GM12878 (cell line): ENCODE data around the gene SHFL. TPM values are rescaled to one million over a fixed set of nuclear protein-coding genes. Genes with fewer than 3 reads are reported as not detected.

Experiments used
- CBX5 ChIP-seq: sonication (generic); IDR thresholded peaks from 2 replicates; pipeline ENCODE4 v1.6.1; 2016; ENCODE audit warnings: low read depth, moderate library complexity, mild to moderate bottlenecking, inconsistent platforms
- CEBPZ ChIP-seq: fragments of 150-350 bp; IDR thresholded peaks from 2 replicates; pipeline ENCODE4 v1.6.1; 2016; ENCODE audit warnings: low read depth, low read length
- E2F8 ChIP-seq: fragments of 450-650 bp; IDR thresholded peaks from 2 replicates; pipeline ENCODE4 v1.6.1; 2018; ENCODE audit warnings: mild to moderate bottlenecking, low read depth, moderate library complexity; ENCODE audit not compliant: partially characterized antibody
- IRF4 ChIP-seq: IDR thresholded peaks from 2 replicates; pipeline ENCODE4 v1.6.1; 2011; ENCODE audit warnings: low read depth, low read length
- MEF2A ChIP-seq: IDR thresholded peaks from 2 replicates; pipeline ENCODE4 v1.6.1; 2011; ENCODE audit warnings: low read depth, mild to moderate bottlenecking, low read length, moderate library complexity; ENCODE audit not compliant: insufficient read depth
- MLLT1 ChIP-seq: fragments of 450-650 bp; IDR thresholded peaks from 2 replicates; pipeline ENCODE4 v1.6.1; 2016; ENCODE audit warnings: mild to moderate bottlenecking
- NBN ChIP-seq: fragments of 450-650 bp; IDR thresholded peaks from 2 replicates; pipeline ENCODE4 v1.6.1; 2016
- STAT1 ChIP-seq: fragments of 450-650 bp; conservative IDR thresholded peaks from 2 replicates; pipeline ENCODE4 v1.6.1; 2014; ENCODE audit warnings: antibody characterized with exemption, mild to moderate bottlenecking
- USF2 ChIP-seq: IDR thresholded peaks from 2 replicates; pipeline ENCODE4 v1.6.1; 2011; ENCODE audit warnings: low read depth, low read length, improper control_type of control experiment, borderline replicate concordance
- ZBTB4 ChIP-seq: fragments of 450-650 bp; formaldehyde crosslinking; IDR thresholded peaks from 2 replicates; pipeline ENCODE4 v1.4.0; 2022; ENCODE audit warnings: mild to moderate bottlenecking, moderate library complexity
- ZNF687 ChIP-seq: fragments of 450-650 bp; IDR thresholded peaks from 2 replicates; pipeline ENCODE4 v1.6.1; 2017; ENCODE audit warnings: mild to moderate bottlenecking, moderate library complexity
- polyA plus RNA-seq, 11 experiments: library from polyadenylated mRNA; depleted of rRNA in 4 of 11; unstranded in 6 of 11; stranded (reverse) in 5 of 11; fragments of >200 nt; fragmentation: Nextera tagmentation in 4 of 11; fragmentation: Illumina TruSeq in 1 of 11; extraction: Ambion mirVana in 4 of 11; extraction: Trizol in 1 of 11; gene quantifications; 1 replicate in 1 of 11; 2 replicates in 10 of 11; pipeline versions ENCODE4 v1.2.1 to v1.2.3, GENCODE V29; 2011 to 2016; ENCODE audit warnings: inconsistent platforms in 2 of 11, missing spikeins in 2 of 11, low read depth in 1 of 11
- total RNA-seq, 4 experiments: library from RNA; depleted of rRNA in 3 of 4; stranded (reverse); fragments of >200 nt in 3 of 4; fragmentation: Illumina TruSeq in 1 of 4; extraction: Trizol in 1 of 4; gene quantifications; 2 replicates each; pipeline versions ENCODE4 v1.2.1 to v1.2.3, GENCODE V29; 2013 to 2021

SHFL gene
- total and polyA plus RNA-seq, 10 of the 15 experiments (the other 5 are each of a cell fraction or from before 2014, with no cell fraction given), result 8.0 to 83.8 (median 40.7) TPM

GRCh38 chr19:10085641-10086590 is at the start of gene SHFL (continued):
- no peak for TF ChIP-seq E2F8
- no peak for TF ChIP-seq NBN
- TF ChIP-seq STAT1, result no peak; the same call in 1 of the 2 replicates
- peak; percentile 21 for TF ChIP-seq USF2
- no peak for TF ChIP-seq ZNF687
- no peak for TF ChIP-seq CBX5
- no peak for TF ChIP-seq ZBTB4 (CRISPR knock-in tag)
- TF ChIP-seq CEBPZ, result no peak
- TF ChIP-seq MEF2A, result no peak
- TF ChIP-seq MLLT1, result no peak
- no peak for TF ChIP-seq IRF4
